HG03354 (cell line): ENCODE results near the gene OR51A7.
"Not testable (repeated sequence)": the region's sequence is repeated elsewhere in the genome, so short reads cannot be mapped to it uniquely, and the experiment has no call there.

Experiments used
- ATAC-seq: cut with Tn5 transposase; IDR thresholded peaks from one replicate; pipeline ENCODE4 v1.9.1; 2021; ENCODE audit warnings: mild to moderate bottlenecking; ENCODE audit not compliant: unreplicated experiment, poor library complexity, severe bottlenecking

OR51A7 gene

GRCh38 chr11:4936745-4937144 is 33.2 kb downstream of the OR51A7 start:
- ATAC-seq: no peak

DNA sequence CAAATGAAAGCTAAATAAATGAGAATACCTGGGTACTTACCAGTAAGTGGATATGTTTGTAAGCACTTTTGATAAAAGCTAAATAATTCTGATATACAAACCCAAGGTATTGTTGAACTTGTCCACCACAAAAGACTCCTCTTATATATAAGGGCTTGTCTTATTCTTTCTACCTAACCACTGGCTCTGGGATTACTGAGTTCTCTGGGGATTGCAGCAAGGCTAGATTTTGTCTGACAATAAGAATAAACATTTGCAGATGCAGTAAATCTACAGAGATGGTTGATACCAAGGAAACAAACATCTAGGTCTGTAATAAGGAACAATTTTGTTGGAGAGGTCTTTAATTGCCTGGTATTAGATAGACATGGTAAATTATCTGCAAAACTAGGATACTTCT is 43.9 kb downstream of the OR51A7 start, which contains the start of gene OR51A4:
TSS of gene OR51A4 (minus strand) at position 101 of the 400 bp plus-strand sequence. CDS start 505 bp downstream, outside the sequence.
- ATAC-seq: no peak

DNA sequence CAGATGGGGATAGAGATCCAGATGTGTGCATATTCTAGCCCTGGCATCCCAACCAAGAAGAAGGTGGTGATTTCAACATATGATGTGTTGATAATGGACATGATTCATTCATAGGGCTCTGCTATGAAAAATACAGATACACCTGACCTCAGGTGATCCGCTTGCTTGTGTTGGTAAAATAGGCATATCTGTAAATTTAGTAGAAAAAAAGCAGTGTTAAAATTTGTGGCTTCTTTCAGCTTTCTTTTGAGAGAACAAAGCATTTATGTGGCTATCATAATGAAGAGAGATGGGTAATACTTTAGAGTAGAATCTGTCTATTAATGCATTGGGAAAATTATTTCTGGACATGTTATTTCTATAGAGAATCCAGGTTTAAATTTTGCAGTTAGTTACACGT is 52.0 kb downstream of the OR51A7 start, which contains the start of gene OR51A2:
TSS of gene OR51A2 (minus strand) at position 101 of the 400 bp plus-strand sequence. CDS start at position 101, 0 bp downstream.
- ATAC-seq: not testable (repeated sequence)

DNA sequence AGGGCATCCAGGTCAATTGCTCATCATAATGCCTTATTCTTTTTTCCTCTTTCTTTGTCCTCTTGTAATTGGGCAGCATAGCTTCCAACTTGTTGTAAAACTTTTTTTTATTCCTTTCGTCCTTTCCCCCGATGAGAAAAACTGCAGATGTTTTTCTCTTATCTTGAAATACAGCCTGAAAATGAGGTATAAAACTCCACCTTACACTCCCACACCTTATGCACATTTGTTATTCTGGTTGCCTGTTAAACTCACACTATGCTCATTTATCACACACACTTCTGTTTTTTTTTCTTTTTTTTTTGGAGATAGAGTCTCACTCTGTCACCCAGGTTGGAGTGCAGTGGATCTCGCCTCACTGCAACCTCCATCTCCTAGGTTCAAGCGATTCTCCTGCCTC is 53.8 kb downstream of the OR51A7 start:
- ATAC-seq: no peak
